ENCODE data around the gene PSG1.
"Not testable (repeated sequence)": the region's sequence is repeated elsewhere in the genome, so short reads cannot be mapped to it uniquely, and the experiment has no call there.

PSG1 gene

GRCh38 chr19:42879613-42880012, at the start of gene PSG1:
Gene PSG1, minus strand, starts transcription at chr19:42879713. Its CDS starts 132 bp downstream, at chr19:42879581.
- no peak for DNase-seq (ENCODE audit: low read depth, low spot score)

- no peak for DNase-seq (ENCODE audit: low read depth, low spot score)
These were observed 49.4 kb upstream of the PSG1 start for GRCh38 chr19:42928896-42929295.

GRCh38 chr19:42926781-42927180, 47.3 kb upstream of the PSG1 start:
- no peak for DNase-seq (ENCODE audit: low read depth, low spot score)

DNA sequence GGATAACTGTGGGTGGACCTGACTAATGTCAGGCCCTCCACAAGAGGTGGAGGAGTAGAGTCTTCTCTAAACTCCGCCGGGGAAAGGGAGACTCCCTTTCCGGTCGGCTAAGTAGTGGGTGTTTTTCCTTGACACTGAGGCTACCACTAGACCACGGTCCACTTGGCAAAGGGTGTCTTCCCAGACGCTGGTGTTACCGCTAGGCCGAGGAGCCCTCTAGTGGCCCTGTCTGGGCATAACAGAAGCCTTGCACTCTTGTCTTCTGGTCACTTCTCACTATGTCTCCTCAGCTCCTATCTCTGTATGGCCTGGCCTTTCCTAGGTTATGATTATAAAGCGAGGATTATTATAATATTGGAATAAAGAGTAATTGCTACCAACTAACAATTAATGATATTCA, 43.6 kb upstream of the PSG1 start:
- DNase-seq (ENCODE audit: low read depth, low spot score) = peak; percentile 47

GRCh38 chr19:42920971-42921370, 41.5 kb upstream of the PSG1 start:
- not testable (repeated sequence) for DNase-seq (ENCODE audit: low read depth, low spot score)

DNA sequence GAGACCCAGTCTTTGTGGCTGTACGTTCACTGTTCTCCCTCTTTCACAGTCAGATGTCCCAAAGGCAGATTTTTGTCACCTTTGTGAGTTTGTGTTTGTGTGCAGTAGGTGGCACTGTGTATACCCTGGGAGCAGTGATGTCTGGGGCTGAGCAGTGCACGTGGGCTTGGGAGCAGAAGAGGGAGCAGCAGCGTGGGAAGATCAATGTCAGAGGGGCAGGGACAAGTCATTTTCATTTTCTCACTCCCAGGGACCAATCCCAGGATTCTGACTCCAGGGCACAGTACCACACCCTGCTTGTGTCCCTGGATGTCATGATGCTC, 40.2 kb upstream of the PSG1 start:
- no peak for DNase-seq (ENCODE audit: low read depth, low spot score)

DNA sequence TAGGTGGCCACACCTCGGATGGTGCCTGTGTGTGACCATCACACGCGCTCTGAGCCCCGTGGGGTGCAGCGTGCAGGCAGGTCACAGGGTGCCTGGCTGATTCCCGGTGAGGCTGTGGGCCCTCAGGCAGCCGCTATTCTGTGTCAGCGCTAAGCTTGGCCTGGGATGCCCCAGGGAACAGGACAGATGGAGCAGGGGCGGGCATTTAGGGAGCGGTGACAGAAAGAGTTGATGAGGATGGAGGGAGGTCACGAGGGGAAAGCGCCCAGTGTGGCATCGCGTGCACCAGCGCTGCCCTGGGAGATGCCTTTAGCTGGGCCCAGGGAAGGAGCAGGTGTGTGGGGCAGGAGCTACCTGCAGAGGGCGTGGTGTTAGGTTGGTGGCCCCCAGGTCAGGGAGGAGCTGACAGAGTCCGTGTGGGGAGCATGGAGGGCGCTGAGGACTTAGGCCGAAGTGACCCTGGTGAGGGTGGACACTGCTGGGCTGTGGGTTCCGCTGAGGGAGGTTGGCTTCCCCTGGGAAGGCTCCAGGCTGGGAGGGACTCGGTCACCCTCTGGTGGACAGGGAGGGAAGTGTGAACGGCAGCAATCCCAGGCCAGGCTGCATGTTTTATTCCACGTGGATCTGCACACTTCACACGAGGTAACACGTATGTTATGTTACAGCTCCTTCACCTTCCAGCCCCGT, 39.7 kb upstream of the PSG1 start:
- peak; percentile 42 for DNase-seq (ENCODE audit: low read depth, low spot score)

DNA sequence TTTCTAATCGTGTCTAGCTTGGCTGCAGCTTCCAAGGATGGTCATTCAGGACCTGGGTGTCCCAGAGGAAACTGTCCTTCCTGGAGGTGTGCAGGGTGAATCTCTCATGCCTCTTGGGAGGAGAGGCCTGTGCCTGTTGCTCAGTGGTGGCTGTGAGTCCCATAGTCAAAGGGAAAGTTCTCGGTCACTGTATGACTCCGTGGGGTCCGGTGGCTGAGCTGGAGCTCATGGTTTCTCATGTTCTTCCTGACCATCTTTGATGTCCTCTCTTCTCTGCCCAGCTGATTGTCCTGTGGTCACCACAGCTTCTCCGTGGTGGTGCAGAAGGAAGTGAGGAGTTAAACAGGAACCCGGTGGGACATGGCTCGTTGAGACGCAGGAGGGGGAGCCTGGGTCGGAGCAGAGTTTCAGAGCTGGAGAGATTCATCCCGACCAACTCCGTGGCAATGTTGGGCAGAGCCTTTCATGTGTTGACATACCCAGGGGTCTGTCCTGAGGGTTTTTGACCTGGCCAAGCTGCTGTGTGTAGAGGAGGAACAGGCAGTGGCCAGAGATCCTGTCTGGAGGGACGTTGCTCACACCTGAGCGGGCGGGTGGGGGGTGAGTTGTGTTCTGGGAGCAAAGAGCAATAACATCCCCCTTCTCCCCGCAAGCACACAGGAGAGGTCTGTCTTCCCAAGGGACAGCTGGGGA, 39.0 kb upstream of the PSG1 start:
- DNase-seq (ENCODE audit: low read depth, low spot score) = not testable (repeated sequence)

- DNase-seq (ENCODE audit: low read depth, low spot score) = not testable (repeated sequence)
These were observed 38.1 kb upstream of the PSG1 start, which contains the start of gene PSG6 for GRCh38 chr19:42917634-42918033. Gene PSG6, minus strand, starts transcription at chr19:42917894. Its CDS starts 102 bp downstream, at chr19:42917792.

DNA sequence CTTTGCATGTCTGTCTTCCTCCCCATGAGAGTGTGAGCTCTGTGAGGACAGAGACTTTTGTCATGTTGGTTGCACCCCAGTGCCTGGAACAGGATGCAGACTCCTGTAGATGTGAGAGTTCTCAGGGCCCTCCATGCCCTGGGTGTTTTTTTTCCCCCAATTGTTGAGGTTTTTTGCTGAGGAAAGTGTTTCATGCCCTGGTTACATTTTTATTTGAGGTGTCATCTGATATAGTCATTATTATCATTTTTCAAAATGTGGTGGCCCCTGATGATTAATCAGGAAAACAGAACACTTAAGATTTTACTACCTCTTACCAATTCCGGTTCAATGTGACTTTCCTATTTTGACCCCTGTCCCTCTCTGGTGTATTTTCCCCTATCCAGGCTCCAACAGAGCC, 37.4 kb upstream of the PSG1 start:
- DNase-seq (ENCODE audit: low read depth, low spot score) = not testable (repeated sequence)

GRCh38 chr19:42913516-42913915, 34.0 kb upstream of the PSG1 start:
- not testable (repeated sequence) for DNase-seq (ENCODE audit: low read depth, low spot score)

GRCh38 chr19:42912941-42913340, 33.4 kb upstream of the PSG1 start:
- not testable (repeated sequence) for DNase-seq (ENCODE audit: low read depth, low spot score)

GRCh38 chr19:42911731-42912130, 32.2 kb upstream of the PSG1 start:
- not testable (repeated sequence) for DNase-seq (ENCODE audit: low read depth, low spot score)

DNA sequence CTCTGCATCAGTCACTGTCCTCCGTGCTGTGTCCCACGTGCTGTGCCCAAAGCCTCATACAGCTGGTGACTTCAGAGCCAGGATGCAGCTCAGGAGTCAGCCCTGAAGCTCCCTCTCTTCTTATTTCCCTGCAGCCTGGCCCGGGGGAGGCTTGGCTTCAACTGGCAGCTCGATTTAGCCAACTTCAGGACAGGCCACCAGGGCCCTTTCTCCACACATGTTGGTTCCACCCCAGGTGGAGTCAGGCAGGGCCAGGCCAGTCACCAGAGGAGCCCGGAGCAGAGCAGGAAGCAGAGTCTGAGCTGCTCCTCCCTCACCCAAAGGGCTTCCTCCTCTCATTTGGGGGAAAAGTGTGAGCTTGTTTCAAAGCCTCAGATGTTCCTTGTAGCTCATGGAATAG, 26.6 kb upstream of the PSG1 start:
- DNase-seq (ENCODE audit: low read depth, low spot score) = not testable (repeated sequence)

DNA sequence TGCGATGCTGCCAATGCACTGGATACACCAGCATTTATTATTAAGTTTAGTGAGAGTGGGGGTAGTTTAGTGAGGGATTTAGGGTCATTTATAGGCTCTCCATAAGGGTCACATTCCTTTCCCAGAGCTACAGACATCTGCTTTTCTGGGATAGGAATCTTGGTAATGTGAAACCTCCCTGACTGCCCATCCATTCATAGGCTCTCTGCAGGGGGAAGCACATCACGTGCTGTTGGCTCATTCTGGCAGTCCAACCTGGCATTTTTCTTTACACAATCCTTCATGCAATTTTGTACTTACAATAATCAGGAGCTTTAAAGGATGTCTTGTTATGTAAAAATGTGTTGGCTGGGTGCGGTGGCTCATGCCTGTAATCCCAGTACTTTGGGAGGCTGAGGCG, 21.0 kb upstream of the PSG1 start:
- peak; percentile 16 for DNase-seq (ENCODE audit: low read depth, low spot score)

DNA sequence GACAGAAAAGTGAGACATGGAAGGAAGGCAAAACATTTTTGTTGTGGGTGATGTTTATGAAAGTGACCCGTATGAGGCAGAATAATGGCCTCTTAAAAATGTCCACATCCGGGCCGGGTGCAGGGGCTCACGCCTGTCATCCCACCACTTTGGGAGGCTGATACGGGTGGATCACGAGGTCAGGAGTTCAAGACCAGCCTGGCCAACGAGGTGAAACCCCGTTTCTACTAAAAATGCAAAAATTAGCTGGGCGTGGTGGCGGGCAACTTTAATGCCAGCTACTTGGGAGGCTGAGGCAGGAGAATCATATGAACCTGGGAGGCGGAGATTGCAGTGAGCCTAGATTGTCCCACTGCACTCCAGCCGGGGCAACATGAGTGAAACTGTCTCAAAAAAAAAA, 20.2 kb upstream of the PSG1 start:
- not testable (repeated sequence) for DNase-seq (ENCODE audit: low read depth, low spot score)

DNA sequence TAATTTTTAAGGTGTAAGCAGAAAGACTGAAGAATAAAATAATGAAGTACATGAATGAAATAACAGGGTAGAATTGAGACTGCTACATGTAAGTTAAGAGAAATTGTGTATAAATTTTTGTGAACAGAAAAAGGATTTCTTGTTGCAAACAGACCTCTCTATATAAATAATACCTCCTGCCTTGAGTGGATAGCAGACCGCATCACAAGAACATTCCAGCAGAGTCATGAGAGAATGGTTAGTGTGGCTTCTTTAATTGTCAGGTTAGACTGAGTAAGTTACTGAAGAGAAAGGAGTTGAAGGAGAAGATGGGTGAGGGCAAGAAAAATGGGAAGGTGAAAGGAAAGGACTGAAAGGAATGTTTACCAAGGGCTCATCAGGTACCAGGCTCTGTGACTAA, 19.6 kb upstream of the PSG1 start:
- DNase-seq (ENCODE audit: low read depth, low spot score) = not testable (repeated sequence)

DNA sequence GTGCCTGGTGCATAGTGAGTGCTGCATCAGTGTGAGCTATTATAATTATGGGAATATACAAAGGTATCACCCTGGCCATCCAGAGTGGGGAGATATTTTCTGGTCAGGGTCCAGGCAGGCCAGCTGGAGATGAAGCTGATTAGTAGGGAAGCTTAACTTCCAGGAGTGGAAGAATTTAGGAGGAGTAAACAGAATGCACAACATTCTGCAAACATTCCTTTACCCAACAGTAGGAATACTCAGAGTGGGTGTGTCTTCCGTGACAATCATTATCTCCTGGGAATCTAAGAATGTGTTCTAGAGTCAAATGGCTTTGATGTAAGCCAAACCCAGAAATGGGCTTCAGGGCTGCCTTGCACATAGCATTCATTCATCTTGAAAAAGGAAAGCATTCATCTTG, 19.1 kb upstream of the PSG1 start:
- not testable (repeated sequence) for DNase-seq (ENCODE audit: low read depth, low spot score)

DNA sequence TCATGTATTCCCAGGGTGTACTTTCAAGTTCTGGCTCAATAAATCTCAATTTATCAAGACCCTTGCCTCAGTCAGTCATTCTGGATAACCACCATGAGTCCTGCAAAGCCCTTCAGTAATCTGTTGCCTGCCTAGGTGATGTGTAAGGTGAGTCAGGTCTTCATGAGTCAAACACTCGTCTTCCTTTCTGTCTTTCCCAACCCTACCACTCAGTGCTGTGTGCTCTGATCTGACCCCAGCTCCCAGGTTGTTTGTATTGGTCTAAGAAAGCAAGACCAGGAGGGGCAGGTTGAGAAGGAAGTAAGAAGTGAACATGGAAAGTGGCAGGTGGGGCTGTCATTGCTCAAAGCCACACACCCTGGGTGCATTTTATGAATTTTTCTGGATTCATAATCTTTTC, 18.2 kb upstream of the PSG1 start:
- DNase-seq (ENCODE audit: low read depth, low spot score) = not testable (repeated sequence)

DNA sequence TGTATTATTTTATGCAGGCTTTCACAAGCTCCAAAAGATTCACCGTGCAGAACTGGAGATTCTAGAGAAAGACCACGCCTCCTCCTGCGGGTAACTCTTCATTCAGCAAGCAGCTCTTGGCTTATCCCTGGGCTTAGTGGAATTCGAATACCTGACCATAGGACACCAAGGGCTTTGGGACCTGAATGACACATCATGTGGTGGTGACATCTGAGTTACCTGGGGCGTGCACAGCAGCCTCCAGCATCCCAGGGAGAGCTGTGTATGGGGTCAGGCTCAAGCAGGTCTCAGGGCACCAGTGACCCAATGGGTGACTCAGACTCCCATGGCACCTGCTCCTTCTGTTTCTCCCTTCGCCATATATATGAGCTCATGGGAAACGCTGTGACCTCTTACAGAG, 10.9 kb upstream of the PSG1 start:
- not testable (repeated sequence) for DNase-seq (ENCODE audit: low read depth, low spot score)

DNA sequence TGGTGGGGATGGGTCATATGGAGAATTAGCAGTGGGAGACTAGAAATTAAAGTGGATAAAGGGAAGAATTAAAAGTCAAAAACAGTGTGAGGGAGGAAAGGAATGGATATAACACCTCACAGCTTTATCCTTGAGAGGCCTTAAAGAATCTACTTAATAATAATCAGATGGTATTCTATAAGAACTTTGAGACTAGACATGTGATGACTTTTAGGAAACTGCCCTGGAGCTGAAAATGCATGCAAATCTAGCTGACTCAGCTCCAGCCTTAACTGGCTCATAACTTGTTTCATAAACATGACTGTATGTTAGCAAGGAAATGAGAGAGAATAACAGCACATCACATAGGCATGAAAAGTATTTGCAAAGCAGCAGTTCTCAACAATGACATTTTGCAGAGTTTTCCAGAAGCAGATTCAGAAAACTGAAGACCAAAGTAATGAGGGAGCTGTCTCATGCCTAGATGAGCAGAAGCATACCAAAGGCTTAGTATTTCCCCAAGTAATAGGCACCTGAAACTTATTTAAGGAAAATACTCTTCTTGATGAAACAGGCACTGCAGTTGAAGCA, 8.4 kb upstream of the PSG1 start:
- not testable (repeated sequence) for DNase-seq (ENCODE audit: low read depth, low spot score)

GRCh38 chr19:42882730-42883129, 3.2 kb upstream of the PSG1 start:
- not testable (repeated sequence) for DNase-seq (ENCODE audit: low read depth, low spot score)

DNA sequence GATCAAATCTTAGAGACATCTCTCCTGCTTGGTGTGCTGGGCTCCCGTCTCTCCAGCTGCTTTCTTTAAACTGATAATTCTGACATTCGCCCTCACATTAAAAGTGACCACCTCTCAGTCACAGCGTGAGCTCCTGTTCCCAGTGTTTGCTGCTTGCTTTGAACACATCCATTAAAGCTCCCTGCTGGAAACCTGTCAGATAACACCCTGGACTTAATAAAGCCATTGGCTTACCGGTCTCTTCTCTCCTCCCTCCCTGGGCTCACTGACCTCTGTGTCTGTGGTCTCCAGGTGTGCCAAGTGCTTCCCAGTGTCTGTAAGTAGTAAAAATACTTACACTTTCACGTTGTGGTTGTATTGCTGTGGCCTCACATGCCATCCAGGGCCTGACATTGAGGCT, 2.5 kb upstream of the PSG1 start:
- not testable (repeated sequence) for DNase-seq (ENCODE audit: low read depth, low spot score)
